Hematopoietic multipotent progenitor cell treated with erythropoietin and hydrocortisone succinate and interleukin-3 and kit ligand, for 8 days (in vitro differentiated cells): ENCODE results near the gene LRBA.
"Not testable (repeated sequence)": the region's sequence is repeated elsewhere in the genome, so short reads cannot be mapped to it uniquely, and the experiment has no call there.

Source experiments
- DNase-seq: peaks from one replicate; pipeline ENCODE4 v3.0.0-alpha.2; 2015

Gene LRBA

GRCh38 chr4:150581641-150582051, 433.4 kb downstream of the LRBA start:
- DNase-seq: no peak

GRCh38 chr4:150581056-150581605, 434.0 kb downstream of the LRBA start:
- no peak for DNase-seq

DNA sequence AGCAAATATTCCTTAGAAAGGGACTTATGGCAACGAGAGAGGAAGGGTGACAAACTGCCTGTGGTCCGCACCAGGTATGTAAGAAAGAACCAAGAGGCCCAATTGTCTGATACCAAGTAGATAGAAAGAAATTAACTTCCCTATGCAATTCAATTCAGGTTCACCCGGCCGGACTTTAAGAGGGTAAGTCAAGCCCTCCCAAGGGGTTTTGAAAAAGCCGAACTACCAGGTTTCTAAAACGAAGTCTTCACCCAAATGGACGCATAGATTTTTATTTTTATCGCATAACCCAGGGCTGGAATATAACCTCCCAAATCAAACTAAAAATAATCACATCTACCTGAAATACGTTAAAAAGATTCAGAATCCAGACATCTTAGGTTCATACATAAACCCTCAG, 434.8 kb downstream of the LRBA start:
- no peak for DNase-seq

DNA sequence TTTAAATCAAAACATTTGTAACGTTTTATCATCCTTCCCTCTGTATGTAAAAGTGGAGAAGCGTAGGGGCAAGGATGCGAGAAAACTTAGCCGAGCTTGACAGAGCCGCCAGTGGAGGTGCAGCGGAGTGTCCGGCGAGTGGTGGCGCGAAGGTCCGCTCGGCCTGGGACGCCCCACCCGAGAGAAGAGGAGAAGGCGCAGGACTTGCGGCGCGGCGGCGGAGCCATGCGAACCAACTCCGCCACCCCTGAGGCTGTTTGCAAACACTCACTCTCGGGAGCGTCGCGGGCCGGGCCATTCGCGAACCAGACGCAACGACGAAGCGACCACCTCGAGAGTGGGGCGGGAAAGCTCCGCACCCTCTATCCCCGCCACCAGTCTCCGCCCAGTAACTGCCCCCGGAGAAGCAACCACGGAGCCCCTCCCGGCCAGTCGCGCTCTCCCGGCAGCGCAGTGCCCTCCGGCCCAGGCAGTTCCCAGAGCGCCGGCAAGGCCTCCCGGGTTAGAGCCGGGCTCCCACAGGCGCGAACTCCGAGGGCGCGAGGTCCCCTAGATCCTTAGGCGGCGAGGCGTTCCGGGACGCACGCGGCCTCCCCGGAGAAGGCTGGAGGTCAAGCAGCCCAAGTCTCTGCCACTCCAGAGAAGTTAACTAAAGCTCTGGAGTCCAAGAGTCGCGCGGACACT, 435.4 kb downstream of the LRBA start:
- no peak for DNase-seq

DNA sequence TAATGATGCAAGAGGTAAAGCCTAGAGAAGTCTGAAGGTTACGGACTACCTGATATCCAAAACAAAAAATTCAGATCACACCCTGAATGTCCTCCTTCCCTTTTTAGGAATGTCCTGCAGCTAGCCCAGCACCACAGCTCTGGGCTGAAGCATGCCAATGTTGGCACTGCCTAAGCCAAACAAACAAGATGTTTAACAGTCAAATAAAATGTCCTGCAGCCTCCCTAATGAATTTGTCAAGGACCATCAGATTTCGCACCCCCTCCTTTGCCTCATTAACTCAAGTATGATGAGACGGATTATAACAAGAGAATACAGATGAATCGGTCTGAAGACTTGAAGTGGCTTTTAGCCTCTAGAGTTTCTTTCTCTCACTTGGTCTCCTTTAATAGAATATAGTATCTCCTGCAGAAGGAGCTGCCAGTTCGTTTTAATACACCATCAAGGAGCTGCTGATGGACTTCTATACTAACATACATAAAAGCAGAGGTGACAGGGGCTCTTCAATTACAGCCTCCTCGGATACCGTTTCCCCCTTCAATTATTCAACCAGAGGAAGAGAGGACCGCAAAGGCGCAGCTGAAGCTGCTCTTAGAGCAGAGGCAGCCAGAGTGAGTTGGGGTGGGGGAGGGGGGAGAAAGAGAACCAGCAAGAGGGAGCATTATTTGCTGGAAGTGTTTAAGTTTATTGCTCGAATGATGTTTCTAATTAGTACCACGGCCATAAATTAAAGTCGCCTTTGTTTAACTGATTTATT, 436.2 kb downstream of the LRBA start:
- DNase-seq: no peak

DNA sequence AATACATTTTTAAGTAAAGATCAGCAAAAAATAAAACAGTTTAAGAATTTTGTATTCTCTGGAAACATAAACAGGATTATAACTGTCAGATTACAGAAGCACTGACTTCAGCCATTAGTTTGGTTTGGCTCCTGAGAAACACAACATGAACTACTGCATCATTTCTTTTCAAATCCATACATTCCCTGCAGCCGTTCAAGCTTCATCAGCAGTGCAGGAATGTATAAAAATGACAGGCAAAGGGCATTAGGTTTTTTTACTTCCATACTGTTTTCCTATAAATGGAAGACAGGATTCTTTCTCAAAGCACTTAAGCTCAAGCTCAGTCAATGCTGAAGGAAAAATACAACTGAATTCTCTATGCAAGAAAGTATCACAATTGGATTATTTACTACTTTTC, 437.3 kb downstream of the LRBA start:
- DNase-seq: no peak

- no peak for DNase-seq
Observed at GRCh38 chr4:150574678-150575077, 440.4 kb downstream of the LRBA start.

DNA sequence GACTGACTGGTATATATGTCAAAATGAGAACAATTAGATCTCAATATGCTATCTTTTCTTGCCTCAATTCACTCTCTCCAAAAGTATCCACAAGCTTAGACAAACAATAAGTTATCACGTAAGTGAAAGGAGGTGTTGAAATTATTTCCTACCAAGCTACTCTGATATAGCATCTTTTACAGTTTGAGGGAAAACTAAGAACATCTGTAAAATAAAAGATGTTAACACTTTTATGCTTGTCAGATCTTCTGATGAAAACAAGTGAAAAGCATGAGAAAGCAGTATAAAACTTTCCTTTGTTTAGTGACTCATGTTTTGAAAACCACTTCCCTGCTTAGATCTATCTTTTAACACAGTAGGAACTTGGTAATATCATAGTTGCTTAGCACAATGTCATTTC, 441.6 kb downstream of the LRBA start:
- DNase-seq: peak; percentile 41

DNA sequence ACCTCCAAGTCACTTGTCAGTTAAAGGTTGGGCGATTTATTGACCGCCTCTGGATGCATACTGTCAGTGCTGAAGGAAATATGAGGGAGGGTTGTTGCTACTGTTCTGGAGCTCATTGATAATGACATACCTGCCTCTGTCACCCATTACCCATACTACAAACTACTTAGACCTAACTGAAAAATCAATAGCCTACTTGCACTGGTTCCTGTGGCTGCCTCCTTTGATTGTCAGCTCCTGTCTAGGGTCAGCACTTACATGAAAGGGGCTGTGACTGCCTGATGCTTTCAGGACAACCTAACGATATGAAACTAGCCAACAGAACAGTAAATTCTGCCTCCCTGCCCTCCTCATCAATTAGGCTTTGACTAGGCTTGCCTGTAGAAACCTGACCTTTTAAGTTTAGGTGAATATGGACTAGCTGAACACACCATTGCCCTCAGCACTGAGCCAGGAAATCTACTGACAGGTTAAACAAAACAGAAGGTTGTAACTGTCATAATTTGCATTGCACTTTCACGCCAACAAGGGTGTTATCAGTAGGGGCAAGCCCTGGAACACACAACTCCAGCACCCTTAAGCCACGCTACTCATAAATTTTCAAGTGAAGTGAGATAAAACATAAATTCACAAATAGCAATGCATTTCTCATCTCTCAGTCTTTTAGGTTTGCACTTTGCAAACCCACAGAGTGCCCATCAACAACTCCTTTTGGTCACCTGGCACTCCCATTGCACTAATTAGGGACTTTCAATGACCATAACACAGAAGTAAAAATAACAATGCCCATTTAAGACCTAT, 442.2 kb downstream of the LRBA start:
- peak; percentile 77 for DNase-seq

- DNase-seq: peak; percentile 30
Observed at GRCh38 chr4:150570862-150571261, 444.2 kb downstream of the LRBA start.

DNA sequence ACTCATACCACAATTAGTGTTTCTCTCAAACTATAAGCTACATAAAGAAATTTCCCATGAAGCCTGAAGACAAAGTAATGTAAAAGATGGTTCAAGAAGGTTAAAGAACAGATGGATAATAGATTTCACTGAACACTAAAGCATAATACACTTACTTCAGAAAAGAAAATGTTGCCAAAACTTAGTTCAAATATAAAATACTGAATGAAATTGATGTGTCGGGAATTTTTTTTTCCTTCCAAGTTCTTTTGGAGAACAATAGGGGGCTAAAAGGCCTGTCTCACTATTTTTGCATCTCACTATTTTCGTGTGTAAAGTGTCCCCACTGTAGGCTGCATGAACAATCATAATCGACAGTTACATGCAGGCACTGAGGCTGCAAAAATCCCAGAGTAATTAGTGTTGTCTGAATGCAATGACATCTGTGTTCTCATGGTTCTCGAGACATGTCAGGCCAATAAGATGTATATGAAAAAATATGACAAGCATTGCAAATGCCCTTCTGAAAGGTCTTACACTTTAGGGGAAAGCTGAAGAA, 445.0 kb downstream of the LRBA start:
- DNase-seq: no peak

GRCh38 chr4:150569384-150569987, 445.6 kb downstream of the LRBA start:
- no peak for DNase-seq

- no peak for DNase-seq
Observed at GRCh38 chr4:150567070-150567469, 448.0 kb downstream of the LRBA start.

DNA sequence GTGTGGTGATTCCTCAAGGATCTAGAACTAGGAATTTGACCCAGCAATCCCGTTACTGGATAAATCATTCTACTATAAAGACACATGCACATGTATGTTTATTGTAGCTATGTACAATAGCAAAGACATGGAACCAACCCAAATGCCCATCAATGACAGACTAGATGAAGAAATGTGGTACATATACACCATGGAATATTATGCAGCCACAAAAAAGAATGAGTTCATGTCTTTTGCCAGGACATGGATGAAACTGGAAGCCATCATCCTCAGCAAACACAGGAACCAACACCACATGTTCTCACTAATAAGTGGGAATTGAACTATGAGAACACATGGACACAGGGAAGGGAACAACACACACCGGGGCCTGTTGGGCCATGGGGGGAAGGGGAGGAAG, 450.1 kb downstream of the LRBA start:
- not testable (repeated sequence) for DNase-seq

DNA sequence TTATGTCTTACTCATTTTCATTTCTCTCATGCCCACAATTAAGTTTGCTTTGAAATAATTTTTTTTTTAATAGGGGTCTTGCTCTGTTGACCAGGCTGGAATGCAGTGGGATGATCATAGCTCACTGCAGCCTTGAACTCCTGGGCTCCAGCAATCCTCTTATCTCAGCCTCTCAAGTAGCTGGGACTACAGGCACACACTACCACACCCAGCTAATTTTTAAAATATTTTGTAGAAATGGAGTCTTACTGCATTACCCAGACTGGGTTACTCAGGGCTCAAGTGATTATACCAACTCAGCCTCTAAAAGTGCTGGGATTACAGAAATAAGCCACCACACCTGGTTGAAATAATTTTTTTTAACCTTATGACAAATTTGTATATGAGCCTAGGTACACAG, 452.3 kb downstream of the LRBA start:
- DNase-seq: no peak

DNA sequence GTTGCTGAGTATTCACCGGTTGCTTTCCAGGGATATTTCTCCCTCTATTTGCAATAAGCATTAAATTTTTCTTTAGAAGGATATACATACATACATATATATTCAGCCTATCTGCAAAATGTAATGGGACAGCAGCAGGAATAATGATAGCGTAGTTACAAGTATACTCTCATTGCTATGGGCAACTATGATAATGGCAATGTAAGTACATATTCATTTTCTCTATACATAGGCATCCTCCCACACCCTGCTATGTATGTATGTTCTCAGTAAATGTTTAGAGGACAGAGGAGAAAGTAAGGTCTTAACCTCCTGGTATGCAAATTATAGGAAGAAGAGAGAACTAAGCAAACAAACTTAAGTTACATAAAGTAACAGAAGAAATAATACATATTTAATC, 452.8 kb downstream of the LRBA start:
- DNase-seq: no peak

DNA sequence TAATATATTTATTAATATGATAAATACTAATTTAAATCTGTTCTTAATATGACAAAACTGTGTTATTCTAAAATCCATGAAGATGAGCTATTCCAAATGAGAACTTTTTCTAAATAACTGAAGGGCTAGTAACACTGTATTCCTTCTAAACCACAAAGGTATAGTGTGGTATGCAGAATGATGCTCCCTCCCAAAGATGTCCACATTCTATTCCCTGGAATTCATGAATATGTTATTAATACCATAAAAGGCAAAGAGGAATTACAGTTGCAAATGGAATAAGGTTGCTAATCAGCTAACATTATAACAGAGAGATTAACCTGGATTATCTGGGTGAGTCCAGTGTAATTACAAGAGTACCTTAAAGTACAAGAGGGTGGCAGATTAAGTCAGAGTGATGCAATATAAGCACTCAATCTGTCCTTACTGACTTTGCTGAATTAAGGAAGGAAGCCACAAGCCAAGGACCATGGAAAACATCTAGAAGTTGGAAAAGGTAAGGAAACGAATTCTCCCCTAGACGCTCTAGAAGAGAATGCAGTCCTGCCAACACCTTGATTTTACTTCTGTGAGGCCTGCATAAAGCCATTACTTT, 453.8 kb downstream of the LRBA start:
- DNase-seq: no peak

- not testable (repeated sequence) for DNase-seq
Observed at GRCh38 chr4:150557811-150558210, 457.3 kb downstream of the LRBA start.

GRCh38 chr4:150547154-150547838, 467.8 kb downstream of the LRBA start:
- DNase-seq: no peak

DNA sequence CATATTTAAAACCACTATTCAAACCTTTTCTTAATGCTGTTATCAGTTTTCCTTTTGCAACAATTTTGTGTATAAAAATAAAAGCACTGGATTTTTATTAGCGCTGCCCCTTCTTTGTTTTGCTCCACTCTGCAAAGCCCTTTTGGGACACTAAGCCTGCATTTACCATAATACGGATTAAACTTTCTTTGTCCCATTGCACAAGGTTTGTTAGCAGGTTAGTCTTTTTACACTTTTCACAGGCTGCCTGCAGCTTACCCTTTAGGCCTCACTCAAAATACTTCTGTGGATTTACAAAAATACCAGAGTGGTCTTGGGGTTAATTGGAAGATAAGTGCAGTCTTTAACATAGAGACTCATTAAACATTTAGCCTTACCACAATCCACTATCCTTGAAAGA, 468.8 kb downstream of the LRBA start:
- no peak for DNase-seq

GRCh38 chr4:150543042-150543441, 472.0 kb downstream of the LRBA start:
- peak; percentile 32 for DNase-seq

- no peak for DNase-seq
Observed at GRCh38 chr4:150541681-150542080, 473.4 kb downstream of the LRBA start.
